Measurements from ENCODE around the gene SLC26A9.
"Not testable (repeated sequence)": the region's sequence is repeated elsewhere in the genome, so short reads cannot be mapped to it uniquely, and the experiment has no call there.

Gene SLC26A9

DNA sequence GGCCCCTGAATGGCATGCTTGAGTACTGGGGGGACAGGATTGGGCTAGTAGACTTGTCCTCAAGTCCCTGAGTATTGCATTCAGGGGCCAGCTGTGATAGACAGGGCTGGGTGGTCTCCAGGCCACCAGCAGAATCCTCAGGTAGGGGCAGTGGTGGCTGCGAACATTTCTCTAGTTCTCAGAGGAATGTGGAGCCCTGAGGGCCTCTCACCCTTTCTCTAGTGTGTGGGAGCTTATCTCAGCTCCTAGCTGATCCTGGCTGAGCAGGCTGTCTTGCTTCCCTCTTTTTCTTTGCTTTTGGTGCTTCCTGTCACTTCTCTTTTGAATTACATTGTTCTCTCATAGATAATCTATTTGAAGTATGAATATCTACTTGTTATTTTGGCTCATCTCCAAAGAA lies 63.3 kb downstream of the SLC26A9 start:
- H3K4me3 ChIP-seq (replicated peaks; ENCODE audit: low read depth, low read length), result no peak overlapping the region
- no peak for DNase-seq (ENCODE audit: low read depth)
- TF ChIP-seq CTCF (IDR thresholded peaks at IDR 0.05; ENCODE audit: low read length, missing control alignments), result no peak

DNA sequence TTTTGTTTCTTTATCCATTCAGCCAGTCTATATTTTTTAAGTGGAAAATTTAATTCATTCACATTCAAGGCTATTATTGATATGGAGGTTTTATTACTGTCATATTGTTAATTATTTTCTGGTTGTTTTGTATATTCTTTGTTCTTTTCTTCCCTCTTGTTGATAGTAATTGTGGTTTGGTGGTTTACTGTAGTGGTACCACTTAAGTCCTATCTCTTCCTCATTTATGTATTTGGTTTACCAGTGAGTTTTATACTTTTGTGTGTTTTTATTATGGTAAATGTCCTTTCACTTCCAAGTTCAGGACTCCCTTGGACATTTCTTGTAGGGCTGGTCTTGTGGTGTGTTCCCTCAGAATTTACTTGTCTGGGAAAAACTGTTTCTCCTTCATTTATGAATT lies 65.2 kb downstream of the SLC26A9 start:
- H3K4me3 ChIP-seq (replicated peaks; ENCODE audit: low read depth, low read length), result no peak overlapping the region
- TF ChIP-seq CTCF (IDR thresholded peaks at IDR 0.05; ENCODE audit: low read length, missing control alignments), result no peak
- DNase-seq (ENCODE audit: low read depth), result no peak

- H3K4me3 ChIP-seq (replicated peaks; ENCODE audit: low read depth, low read length); DNase-seq (ENCODE audit: low read depth): not testable (repeated sequence)
Measured at GRCh38 chr1:205873148-205873547, 70.1 kb downstream of the SLC26A9 start.

GRCh38 chr1:205870236-205870635 lies 73.0 kb downstream of the SLC26A9 start:
- no peak overlapping the region for H3K4me3 ChIP-seq (replicated peaks; ENCODE audit: low read depth, low read length)
- DNase-seq (ENCODE audit: low read depth), result no peak
- no peak for TF ChIP-seq CTCF (IDR thresholded peaks at IDR 0.05; ENCODE audit: low read length, missing control alignments)
